ENCODE results near the gene RRM2. TPM values are rescaled to one million over a fixed set of nuclear protein-coding genes. Genes with fewer than 3 reads are reported as not detected.

The RRM2 gene
- polyA plus RNA-seq, 1 donor from 2014 or later: 0.57 TPM

- H4K20me1 ChIP-seq (ENCODE audit: insufficient read depth): no peaks in the 10 kb centered on the region
- H3K4me3 ChIP-seq (ENCODE audit: low read length): no peak overlapping the region
- no peaks in the 10 kb centered on the region for H3K36me3 ChIP-seq (ENCODE audit: insufficient read depth, low read length)
- H3K9me2 ChIP-seq (ENCODE audit: insufficient read depth, low read length): no peaks in the 10 kb centered on the region
- no peaks in the 10 kb centered on the region for H3K9me3 ChIP-seq (ENCODE audit: low read length)
- H3K27me3 ChIP-seq (ENCODE audit: insufficient read depth, low read depth, low read length): peaks cover 59% of the 10 kb centered on the region
- TF ChIP-seq POLR2AphosphoS5 (IDR thresholded peaks at IDR 0.05) (no peak), EP300 (conservative IDR thresholded peaks at IDR 0.05; ENCODE audit: poor library complexity, severe bottlenecking) (no peak), RAD21 (conservative IDR thresholded peaks at IDR 0.05) (no peak), TAF1 (IDR thresholded peaks at IDR 0.05; ENCODE audit: low read depth) (no peak), CTCF (IDR thresholded peaks at IDR 0.05; ENCODE audit: poor library complexity, severe bottlenecking) (no peak), SMC3 (conservative IDR thresholded peaks at IDR 0.05; ENCODE audit: poor library complexity) (no peak), REST (IDR thresholded peaks at IDR 0.05; ENCODE audit: borderline replicate concordance) (no peak), EZH2 (IDR thresholded peaks at IDR 0.05; ENCODE audit: borderline replicate concordance, insufficient read depth, low read length, poor library complexity, severe bottlenecking) (no peak), MXI1 (conservative IDR thresholded peaks at IDR 0.05; ENCODE audit: poor library complexity, severe bottlenecking) (no peak)
- H3K79me2 ChIP-seq (replicated peaks; ENCODE audit: insufficient read depth, low read length): no peaks in the 10 kb centered on the region
- H3K9ac ChIP-seq (ENCODE audit: low read length): no peak overlapping the region
- no peak overlapping the region for H3K27ac ChIP-seq (ENCODE audit: low read length)
- H2AFZ ChIP-seq (ENCODE audit: low read depth, low read length): no peak overlapping the region
- no peaks in the 10 kb centered on the region for H3F3A ChIP-seq (ENCODE audit: insufficient read depth, low read length, poor library complexity, severe bottlenecking)
- H3K4me2 ChIP-seq (ENCODE audit: low read length): no peak overlapping the region
These were observed 44.5 kb upstream of the RRM2 start for GRCh38 chr2:10078001-10078400.

- peaks cover 62% of the 10 kb centered on the region for H3K27me3 ChIP-seq (ENCODE audit: insufficient read depth, low read depth, low read length)
- TF ChIP-seq MXI1 (conservative IDR thresholded peaks at IDR 0.05; ENCODE audit: poor library complexity, severe bottlenecking) (no peak), POLR2AphosphoS5 (IDR thresholded peaks at IDR 0.05) (no peak), EP300 (conservative IDR thresholded peaks at IDR 0.05; ENCODE audit: poor library complexity, severe bottlenecking) (no peak), REST (IDR thresholded peaks at IDR 0.05; ENCODE audit: borderline replicate concordance) (no peak), CTCF (IDR thresholded peaks at IDR 0.05; ENCODE audit: poor library complexity, severe bottlenecking) (no peak), SMC3 (conservative IDR thresholded peaks at IDR 0.05; ENCODE audit: poor library complexity) (no peak), RAD21 (conservative IDR thresholded peaks at IDR 0.05) (no peak), EZH2 (IDR thresholded peaks at IDR 0.05; ENCODE audit: borderline replicate concordance, insufficient read depth, low read length, poor library complexity, severe bottlenecking) (no peak), TAF1 (IDR thresholded peaks at IDR 0.05; ENCODE audit: low read depth) (no peak)
- H3K4me3 ChIP-seq (ENCODE audit: low read length): peak overlapping the region; percentile 45
- H3K9ac ChIP-seq (ENCODE audit: low read length): no peak overlapping the region
- no peak overlapping the region for H3K4me2 ChIP-seq (ENCODE audit: low read length)
- no peak overlapping the region for H2AFZ ChIP-seq (ENCODE audit: low read depth, low read length)
- H3K9me3 ChIP-seq (ENCODE audit: low read length): no peaks in the 10 kb centered on the region
- no peak overlapping the region for H3K27ac ChIP-seq (ENCODE audit: low read length)
- no peaks in the 10 kb centered on the region for H3K36me3 ChIP-seq (ENCODE audit: insufficient read depth, low read length)
- H3F3A ChIP-seq (ENCODE audit: insufficient read depth, low read length, poor library complexity, severe bottlenecking): no peaks in the 10 kb centered on the region
- no peaks in the 10 kb centered on the region for H3K9me2 ChIP-seq (ENCODE audit: insufficient read depth, low read length)
- no peaks in the 10 kb centered on the region for H4K20me1 ChIP-seq (ENCODE audit: insufficient read depth)
- no peaks in the 10 kb centered on the region for H3K79me2 ChIP-seq (replicated peaks; ENCODE audit: insufficient read depth, low read length)
These were observed 43.8 kb upstream of the RRM2 start for GRCh38 chr2:10078704-10079265.

Data from neural cell (in vitro differentiated cells).